Astrocyte (in vitro differentiated cells and primary cell): ENCODE results near the gene RAD52. TPM values are rescaled to one million over a fixed set of nuclear protein-coding genes. Genes with fewer than 3 reads are reported as not detected.

ENCODE experiments used
- DNase-seq: peaks from one replicate; pipeline ENCODE4 v3.0.0-alpha.2; 2010; ENCODE audit warnings: low read depth
- FAIRE-seq: peaks from 2 replicates; lab custom pipeline; 2011; peaks lifted over from hg19 to GRCh38; lab: Jason Lieb, UNC
- H2AFZ ChIP-seq: 2 replicates; pipeline ENCODE4 v1.6.0; 2012; ENCODE audit warnings: low read depth, low read length, inconsistent platforms
- H3K27ac ChIP-seq: 2 replicates; pipeline ENCODE4 v1.5.1; 2011; ENCODE audit warnings: low read depth, low read length, inconsistent platforms
- H3K27me3 ChIP-seq: 2 replicates; pipeline ENCODE4 v1.6.0; 2011; ENCODE audit warnings: low read length, inconsistent platforms; ENCODE audit not compliant: insufficient read depth
- H3K36me3 ChIP-seq: 2 replicates; pipeline ENCODE4 v1.5.1; 2011; ENCODE audit warnings: low read length, inconsistent platforms; ENCODE audit not compliant: insufficient read depth
- H3K4me1 ChIP-seq: 2 replicates; pipeline ENCODE4 v1.5.1; 2011; ENCODE audit warnings: low read length, inconsistent platforms; ENCODE audit not compliant: insufficient read depth
- H3K4me2 ChIP-seq: 2 replicates; pipeline ENCODE4 v1.6.0; 2012; ENCODE audit warnings: low read length, inconsistent platforms
- H3K4me3 ChIP-seq: 2 replicates; pipeline ENCODE4 v1.5.1; 2011; ENCODE audit warnings: low read depth, mild to moderate bottlenecking, low read length, inconsistent platforms; ENCODE audit not compliant: insufficient read depth
- H3K79me2 ChIP-seq: 2 replicates; pipeline ENCODE4 v1.6.0; 2012; ENCODE audit warnings: mild to moderate bottlenecking, low read length, inconsistent platforms; ENCODE audit not compliant: insufficient read depth
- H3K9ac ChIP-seq: 2 replicates; pipeline ENCODE4 v1.6.0; 2012; ENCODE audit warnings: mild to moderate bottlenecking, low read length, inconsistent platforms
- H3K9me3 ChIP-seq: 2 replicates; pipeline ENCODE4 v1.5.1; 2012; ENCODE audit warnings: low read depth, mild to moderate bottlenecking, low read length, inconsistent platforms; ENCODE audit not compliant: insufficient read depth
- H4K20me1 ChIP-seq: 2 replicates; pipeline ENCODE4 v1.6.0; 2012; ENCODE audit warnings: low read length, inconsistent platforms; ENCODE audit not compliant: insufficient read depth
- H3K27ac Mint-ChIP-seq: one replicate; pipeline ENCODE4 v1.8.0; 2021; ENCODE audit warnings: mild to moderate bottlenecking, mixed read lengths; ENCODE audit not compliant: unreplicated experiment
- H3K27me3 Mint-ChIP-seq: one replicate; pipeline ENCODE4 v1.8.0; 2021; ENCODE audit warnings: low read depth, mixed read lengths; ENCODE audit not compliant: unreplicated experiment
- H3K36me3 Mint-ChIP-seq: one replicate; pipeline ENCODE4 v1.8.0; 2021; ENCODE audit warnings: low read depth, mixed read lengths; ENCODE audit not compliant: unreplicated experiment
- H3K4me1 Mint-ChIP-seq: one replicate; pipeline ENCODE4 v1.8.0; 2021; ENCODE audit warnings: low read depth, mixed read lengths; ENCODE audit not compliant: unreplicated experiment
- H3K4me3 Mint-ChIP-seq: one replicate; pipeline ENCODE4 v1.8.0; 2021; ENCODE audit warnings: mild to moderate bottlenecking, moderate library complexity, mixed read lengths; ENCODE audit not compliant: unreplicated experiment
- H3K9me3 Mint-ChIP-seq: one replicate; pipeline ENCODE4 v1.8.0; 2021; ENCODE audit warnings: mild to moderate bottlenecking, mixed read lengths; ENCODE audit not compliant: unreplicated experiment
- EZH2 ChIP-seq: IDR thresholded peaks from 2 replicates; pipeline ENCODE4 v1.6.1; 2012; ENCODE audit warnings: mild to moderate bottlenecking, low read length, inconsistent platforms; ENCODE audit not compliant: insufficient read depth
- total RNA-seq: library from RNA; stranded (reverse); gene quantifications from 2 replicates; pipeline ENCODE4 v1.2.1, GENCODE V29; 2021
- TF ChIP-seq, protein P1 (sequence below): IDR thresholded peaks from 2 replicates; pipeline ENCODE4 v1.5.1; 2011; ENCODE audit warnings: low read depth, mild to moderate bottlenecking, inconsistent platforms, low read length, moderate library complexity; ENCODE audit not compliant: insufficient read depth

RAD52 gene
- total RNA-seq, 1 donor from 2014 or later: 11.7 TPM

DNA sequence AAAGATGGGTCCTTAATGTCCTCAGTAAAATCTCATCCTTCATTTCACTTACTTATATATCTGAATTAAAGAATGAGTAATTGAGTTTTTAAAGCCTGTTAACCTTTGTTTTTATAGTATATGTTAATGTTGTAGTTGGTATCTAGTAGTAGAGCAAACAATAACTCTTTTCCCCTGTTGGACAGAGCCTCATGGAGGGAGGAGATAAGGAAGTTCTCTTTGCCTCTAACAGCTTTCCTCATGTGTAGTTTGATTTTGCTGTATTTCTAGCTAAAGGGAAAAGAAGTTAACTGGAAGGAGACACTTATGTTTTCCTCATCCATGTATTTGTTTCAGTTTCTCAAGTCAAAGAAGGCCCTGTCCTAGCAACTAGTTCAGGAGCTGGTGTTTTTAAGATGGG is 55.3 kb downstream of the RAD52 start:
- Mint-ChIP-seq H3K27ac (no peak overlapping the region), H3K4me1 (peaks cover 14% of the 10 kb centered on the region), H3K27me3 (no peaks in the 10 kb centered on the region), H3K36me3 (peaks cover 9% of the 10 kb centered on the region), H3K9me3 (no peaks in the 10 kb centered on the region), H3K4me3 (no peak overlapping the region)
- peaks cover 2% of the 10 kb centered on the region for H4K20me1 ChIP-seq
- FAIRE-seq (no peak), DNase-seq (no peak)
- no peak overlapping the region for H2AFZ ChIP-seq
- no peak overlapping the region for H3K4me2 ChIP-seq
- no peak overlapping the region for H3K9ac ChIP-seq
- peaks cover 35% of the 10 kb centered on the region for H3K36me3 ChIP-seq
- no peaks in the 10 kb centered on the region for H3K27me3 ChIP-seq
- no peak overlapping the region for H3K27ac ChIP-seq
- no peak for TF ChIP-seq EZH2
- TF ChIP-seq, protein P1, sequence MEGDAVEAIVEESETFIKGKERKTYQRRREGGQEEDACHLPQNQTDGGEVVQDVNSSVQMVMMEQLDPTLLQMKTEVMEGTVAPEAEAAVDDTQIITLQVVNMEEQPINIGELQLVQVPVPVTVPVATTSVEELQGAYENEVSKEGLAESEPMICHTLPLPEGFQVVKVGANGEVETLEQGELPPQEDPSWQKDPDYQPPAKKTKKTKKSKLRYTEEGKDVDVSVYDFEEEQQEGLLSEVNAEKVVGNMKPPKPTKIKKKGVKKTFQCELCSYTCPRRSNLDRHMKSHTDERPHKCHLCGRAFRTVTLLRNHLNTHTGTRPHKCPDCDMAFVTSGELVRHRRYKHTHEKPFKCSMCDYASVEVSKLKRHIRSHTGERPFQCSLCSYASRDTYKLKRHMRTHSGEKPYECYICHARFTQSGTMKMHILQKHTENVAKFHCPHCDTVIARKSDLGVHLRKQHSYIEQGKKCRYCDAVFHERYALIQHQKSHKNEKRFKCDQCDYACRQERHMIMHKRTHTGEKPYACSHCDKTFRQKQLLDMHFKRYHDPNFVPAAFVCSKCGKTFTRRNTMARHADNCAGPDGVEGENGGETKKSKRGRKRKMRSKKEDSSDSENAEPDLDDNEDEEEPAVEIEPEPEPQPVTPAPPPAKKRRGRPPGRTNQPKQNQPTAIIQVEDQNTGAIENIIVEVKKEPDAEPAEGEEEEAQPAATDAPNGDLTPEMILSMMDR: no peak
- no peak overlapping the region for H3K4me3 ChIP-seq
- H3K9me3 ChIP-seq: no peaks in the 10 kb centered on the region
- H3K79me2 ChIP-seq: no peaks in the 10 kb centered on the region
- H3K4me1 ChIP-seq: peaks cover 14% of the 10 kb centered on the region

DNA sequence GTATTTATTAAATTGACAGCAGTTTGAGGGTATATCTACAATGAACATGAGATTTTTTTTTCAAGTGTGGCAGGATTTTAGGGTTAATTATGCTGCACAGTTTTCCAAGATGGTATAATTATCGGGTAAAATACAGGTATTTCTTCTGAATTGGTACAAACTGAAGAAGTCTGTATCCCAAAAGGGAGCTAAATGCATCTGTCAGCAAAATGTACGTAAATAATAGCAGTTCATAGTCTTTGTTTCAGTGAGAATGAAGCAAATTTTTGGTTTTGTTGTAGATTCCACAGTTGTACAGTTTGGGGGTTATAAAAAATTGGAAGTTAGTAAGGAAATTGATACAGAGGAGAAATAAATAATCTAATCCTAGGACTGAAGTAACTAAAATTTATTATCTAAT is 63.3 kb downstream of the RAD52 start:
- Mint-ChIP-seq H3K27me3 (no peaks in the 10 kb centered on the region), H3K27ac (no peak overlapping the region), H3K9me3 (no peaks in the 10 kb centered on the region), H3K36me3 (peaks cover 27% of the 10 kb centered on the region), H3K4me3 (no peak overlapping the region), H3K4me1 (peaks cover 9% of the 10 kb centered on the region)
- Histone ChIP-seq H2AFZ (no peak overlapping the region), H3K9ac (no peak overlapping the region), H3K4me2 (no peak overlapping the region), H4K20me1 (no peaks in the 10 kb centered on the region), H3K9me3 (no peaks in the 10 kb centered on the region), H3K4me3 (no peak overlapping the region), H3K79me2 (no peaks in the 10 kb centered on the region), H3K36me3 (peaks cover 77% of the 10 kb centered on the region), H3K27me3 (no peaks in the 10 kb centered on the region), H3K4me1 (no peaks in the 10 kb centered on the region), H3K27ac (no peak overlapping the region)
- FAIRE-seq: no peak
- no peak for TF ChIP-seq EZH2
- TF ChIP-seq, protein P1: no peak
- no peak for DNase-seq

DNA sequence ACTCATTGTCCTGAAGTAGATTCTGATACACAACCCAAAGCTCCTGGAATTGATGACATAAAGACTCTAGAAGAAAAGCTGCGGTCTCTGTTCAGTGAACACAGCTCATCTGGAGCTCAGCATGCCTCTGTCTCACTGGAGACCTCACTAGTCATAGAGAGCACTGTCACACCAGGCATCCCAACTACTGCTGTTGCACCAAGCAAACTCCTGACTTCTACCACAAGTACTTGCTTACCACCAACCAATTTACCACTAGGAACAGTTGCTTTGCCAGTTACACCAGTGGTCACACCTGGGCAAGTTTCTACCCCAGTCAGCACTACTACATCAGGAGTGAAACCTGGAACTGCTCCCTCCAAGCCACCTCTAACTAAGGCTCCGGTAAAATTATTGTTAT is 63.8 kb downstream of the RAD52 start:
- H3K27me3 ChIP-seq: no peaks in the 10 kb centered on the region
- Mint-ChIP-seq H3K27me3 (no peaks in the 10 kb centered on the region), H3K4me3 (no peak overlapping the region), H3K4me1 (peaks cover 9% of the 10 kb centered on the region), H3K27ac (no peak overlapping the region), H3K9me3 (no peaks in the 10 kb centered on the region), H3K36me3 (peaks cover 27% of the 10 kb centered on the region)
- H3K4me1 ChIP-seq: no peaks in the 10 kb centered on the region
- H3K4me3 ChIP-seq: no peak overlapping the region
- no peak overlapping the region for H3K27ac ChIP-seq
- H2AFZ ChIP-seq: no peak overlapping the region
- no peak for FAIRE-seq
- H3K79me2 ChIP-seq: no peaks in the 10 kb centered on the region
- H3K4me2 ChIP-seq: no peak overlapping the region
- H4K20me1 ChIP-seq: no peaks in the 10 kb centered on the region
- peaks cover 78% of the 10 kb centered on the region for H3K36me3 ChIP-seq
- DNase-seq: no peak
- H3K9ac ChIP-seq: no peak overlapping the region
- no peaks in the 10 kb centered on the region for H3K9me3 ChIP-seq
- TF ChIP-seq, protein P1: no peak
- no peak for TF ChIP-seq EZH2
